Adrenal gland (tissue), 12 donors: ENCODE results near the gene IDS. TPM values are rescaled to one million over a fixed set of nuclear protein-coding genes. Genes with fewer than 3 reads are reported as not detected.

Experiments
- DNase-seq, 7 donors: peaks; one replicate each; pipeline ENCODE4 v3.0.0-alpha.2; 2019 to 2020
- H3K27ac ChIP-seq, 5 donors: fragments of 200-600 bp; sonication (generic) in 4 of 5; 1 replicate in 3 of 5; 2 replicates in 2 of 5; pipeline versions ENCODE4 v1.5.1 to v1.8.0; 2016 to 2020; ENCODE audit warnings: mild to moderate bottlenecking in 1 of 5
- H3K27me3 ChIP-seq: fragments of 200-600 bp; 2 replicates; pipeline ENCODE4 v1.8.0; 2021
- H3K36me3 ChIP-seq, 2 donors: fragments of 200-600 bp; replicated peaks in 1 of 2; 1 replicate in 1 of 2; 2 replicates in 1 of 2; pipeline versions ENCODE4 v1.5.1 to v1.8.0; 2018 to 2022
- H3K4me1 ChIP-seq, 2 donors: fragments of 200-600 bp; replicated peaks in 1 of 2; 1 replicate in 1 of 2; 2 replicates in 1 of 2; pipeline versions ENCODE4 v1.5.1 to v1.8.0; 2018 to 2021
- H3K4me3 ChIP-seq, 4 donors: fragments of 200-600 bp; sonication (generic) in 3 of 4; one replicate each; pipeline ENCODE4 v1.5.1; 2016 to 2018
- H3K9me3 ChIP-seq, 3 donors: fragments of 200-600 bp; sonication (generic) in 1 of 3; replicated peaks in 1 of 3; 1 replicate in 2 of 3; 2 replicates in 1 of 3; pipeline versions ENCODE4 v1.5.1 to v1.8.0; 2016 to 2021
- CTCF ChIP-seq, 6 experiments: fragments of 450-650 bp in 4 of 6; fragments of 200-600 bp in 2 of 6; sonication (generic) in 1 of 6; IDR thresholded peaks; 1 replicate in 5 of 6; 2 replicates in 1 of 6; pipeline versions ENCODE4 v1.5.1 to v1.8.0; 2016 to 2021; ENCODE audit warnings: antibody characterized with exemption in 6 of 6, mild to moderate bottlenecking in 2 of 6, moderate library complexity in 1 of 6
- POLR2A ChIP-seq, 2 donors: fragments of 450-650 bp; IDR thresholded peaks; one replicate each; pipeline ENCODE4 v1.6.1; 2017; ENCODE audit warnings: antibody characterized with exemption in 2 of 2, mild to moderate bottlenecking in 2 of 2, moderate library complexity in 1 of 2
- WGBS, 4 donors: extraction: QIAGEN DNeasy Blood & Tissue Kit in 2 of 4; methylation state at CpG; one replicate each; pipeline versions ENCODE4 v1.1.5 to v1.1.7; 2013 to 2017; 5-methylcytosine and 5-hydroxymethylcytosine counted together
- intact Hi-C, 2 donors: fragments of 100-400 bp; cut with DNase I; formaldehyde crosslinking; loops; one replicate each; pipeline versions ENCODE4 v1.14.1 to v1.15.0; 2022 to 2023
- polyA plus RNA-seq, 3 donors: library from polyadenylated mRNA; stranded (reverse); fragments of 200-250 nt in 2 of 3; fragments of 350-450 nt in 1 of 3; fragmentation: Illumina TruSeq in 1 of 3; extraction: RNeasy Lipid Tissue Mini Kit (QIAGEN cat#74804) in 1 of 3; gene quantifications; one replicate each; pipeline ENCODE4 v1.2.3, GENCODE V29; 2013 to 2014
- total RNA-seq, 9 donors: library from RNA; depleted of rRNA in 4 of 9; stranded (reverse); fragments of >200 nt in 4 of 9; fragments of 120-200 nt in 1 of 9; fragmentation: NEBNext Ultra II Directional in 1 of 9; extraction: Animal tissue kit (Norgen Biotek cat#: 25700) in 1 of 9; gene quantifications; one replicate each; pipeline versions ENCODE4 v1.1.0 to v1.2.4, GENCODE V29; 2013 to 2023
- donor health status: healthy with polysubstance abuse.
- donor health status: Bipolar disorder and iron deficiency.
- donor health status: DM: yes; HTN: yes; CAD: no.
- donor health status: DM: no; HTN: no; CAD: no.
- donor health status: DM: no; HTN: no; CAD: no.
- donor health status: DM: yes; HTN: yes; CAD: no.

Gene IDS
- total and polyA plus RNA-seq, 12 donors = 19.5 to 87.6 (median 50.2) TPM

GRCh38 chrX:149462849-149463248 is 42.3 kb downstream of the IDS start:
- Histone ChIP-seq H3K27me3 (no peaks in the 10 kb centered on the region), H3K27ac (no peak overlapping the region), H3K36me3 (no peaks in the 10 kb centered on the region), H3K4me1 (no peaks in the 10 kb centered on the region), H3K4me3 (no peak overlapping the region), H3K9me3 (no peaks in the 10 kb centered on the region)
- no peak for TF ChIP-seq CTCF (IDR thresholded peaks at IDR 0.05)
- no peak for TF ChIP-seq POLR2A (IDR thresholded peaks at IDR 0.05)
- WGBS, 4 donors = 45 to 58% (median 55%) methylated on average over 1 of the region's 1 CpG
- intact Hi-C loops = no loop called here
- DNase-seq = no peak

GRCh38 chrX:149461746-149462145 is 43.4 kb downstream of the IDS start:
- TF ChIP-seq CTCF (IDR thresholded peaks at IDR 0.05) (no peak), POLR2A (IDR thresholded peaks at IDR 0.05) (no peak)
- intact Hi-C loops = no loop called here
- 48 to 68% (median 51%) methylated on average over 3 of the region's 3 CpGs for WGBS, 4 donors

GRCh38 chrX:149458586-149458985 is 46.5 kb downstream of the IDS start:
- DNase-seq = no peak
- intact Hi-C loops = no loop called here
- H3K27me3 ChIP-seq = no peaks in the 10 kb centered on the region
- H3K9me3 ChIP-seq = no peaks in the 10 kb centered on the region
- no peaks in the 10 kb centered on the region for H3K4me1 ChIP-seq
- H3K27ac ChIP-seq = no peak overlapping the region
- TF ChIP-seq POLR2A (IDR thresholded peaks at IDR 0.05) (no peak), CTCF (IDR thresholded peaks at IDR 0.05) (no peak)
- H3K36me3 ChIP-seq = no peaks in the 10 kb centered on the region
- no peak overlapping the region for H3K4me3 ChIP-seq

More at GRCh38 chrX:149461746-149462145, 43.4 kb downstream of the IDS start:
- Histone ChIP-seq H3K27me3 (no peaks in the 10 kb centered on the region), H3K4me3 (no peak overlapping the region), H3K27ac (no peak overlapping the region), H3K36me3 (no peaks in the 10 kb centered on the region), H3K9me3 (no peaks in the 10 kb centered on the region), H3K4me1 (no peaks in the 10 kb centered on the region)
- DNase-seq = no peak

GRCh38 chrX:149456476-149457245 is 48.4 kb downstream of the IDS start:
- TF ChIP-seq CTCF (IDR thresholded peaks at IDR 0.05) = no peak
- TF ChIP-seq POLR2A (IDR thresholded peaks at IDR 0.05) = no peak
- H3K36me3 ChIP-seq = no peaks in the 10 kb centered on the region
- H3K4me3 ChIP-seq = no peak overlapping the region
- DNase-seq = no peak
- no peaks in the 10 kb centered on the region for H3K27me3 ChIP-seq
- intact Hi-C loops = no loop called here
- H3K9me3 ChIP-seq = no peaks in the 10 kb centered on the region
- no peaks in the 10 kb centered on the region for H3K4me1 ChIP-seq
- H3K27ac ChIP-seq = no peak overlapping the region
- whole genome bisulfite sequencing, 4 donors = 38 to 42% (median 39%) methylated on average over 9 of the region's 9 CpGs
